ENCODE results near the gene CFL1. TPM values are rescaled to one million over a fixed set of nuclear protein-coding genes. Genes with fewer than 3 reads are reported as not detected.

Gene CFL1
- total RNA-seq, 1 experiment from 2014 or later, result 1,911 TPM

DNA sequence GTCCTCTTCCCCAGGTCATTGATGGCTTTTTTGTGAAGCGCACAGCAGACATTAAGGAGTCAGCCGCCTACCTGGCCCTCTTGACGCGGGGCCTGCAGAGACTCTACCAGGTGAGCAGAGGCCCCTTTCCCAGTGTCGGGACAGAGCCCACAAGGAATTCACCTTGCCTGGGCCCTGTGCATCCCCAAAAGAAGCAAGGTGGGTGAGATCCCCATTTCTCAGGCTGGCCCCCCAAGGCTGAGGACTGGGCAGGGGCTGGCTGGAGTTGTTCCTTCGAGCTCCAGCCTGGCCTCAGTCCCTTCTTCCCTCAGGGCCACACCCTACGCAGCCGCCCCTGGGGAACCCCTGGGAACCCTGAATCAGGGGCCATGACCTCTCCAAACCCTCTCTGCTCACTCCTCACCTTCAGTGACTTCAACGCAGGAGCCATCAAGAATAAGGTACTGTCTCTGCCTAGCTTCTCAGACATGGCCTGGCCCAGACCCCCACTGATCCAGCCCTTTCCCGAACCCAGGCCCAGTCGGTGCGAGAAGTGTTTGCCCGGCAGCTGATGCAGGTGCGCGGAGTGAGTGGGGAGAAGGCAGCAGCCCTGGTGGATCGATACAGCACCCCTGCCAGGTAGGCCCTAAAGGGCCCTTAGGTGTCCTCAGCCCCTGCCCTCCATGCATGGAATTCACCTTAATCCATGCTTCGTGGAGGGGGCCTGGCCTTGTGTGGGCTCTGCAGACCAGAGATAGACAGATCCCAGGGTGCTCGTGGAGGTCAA is 6.9 kb upstream of the CFL1 start:
- DNase-seq (ENCODE audit: low read depth, low spot score), result no peak
- Histone ChIP-seq H3K27me3 (ENCODE audit: control insufficient read depth, insufficient read depth, low read length) (no peaks in the 10 kb centered on the region), H3K4me1 (ENCODE audit: control insufficient read depth, insufficient read depth, low read length) (peaks cover 27% of the 10 kb centered on the region), H3K4me3 (ENCODE audit: low read depth in 2 of 2, low read length in 2 of 2) (no peak overlapping the region), H3K36me3 (ENCODE audit: control insufficient read depth, insufficient read depth, low read length) (peaks cover 2% of the 10 kb centered on the region), H3K27ac (ENCODE audit: low read length) (no peak overlapping the region), H3K9me3 (ENCODE audit: control insufficient read depth, insufficient read depth, low read depth, low read length) (no peaks in the 10 kb centered on the region)
- in situ Hi-C loops (cut with HindIII; ENCODE audit: low pct_unique_long_range_greater_than_20kb, low sequenced_read_pairs) (no loop called here), intact Hi-C loops (cut with micrococcal nuclease; ENCODE audit: unreplicated experiment) (no loop called here)
- ChIA-PET CTCF (no interaction called here), POLR2A (no interaction called here)
- TF ChIP-seq, protein P1, sequence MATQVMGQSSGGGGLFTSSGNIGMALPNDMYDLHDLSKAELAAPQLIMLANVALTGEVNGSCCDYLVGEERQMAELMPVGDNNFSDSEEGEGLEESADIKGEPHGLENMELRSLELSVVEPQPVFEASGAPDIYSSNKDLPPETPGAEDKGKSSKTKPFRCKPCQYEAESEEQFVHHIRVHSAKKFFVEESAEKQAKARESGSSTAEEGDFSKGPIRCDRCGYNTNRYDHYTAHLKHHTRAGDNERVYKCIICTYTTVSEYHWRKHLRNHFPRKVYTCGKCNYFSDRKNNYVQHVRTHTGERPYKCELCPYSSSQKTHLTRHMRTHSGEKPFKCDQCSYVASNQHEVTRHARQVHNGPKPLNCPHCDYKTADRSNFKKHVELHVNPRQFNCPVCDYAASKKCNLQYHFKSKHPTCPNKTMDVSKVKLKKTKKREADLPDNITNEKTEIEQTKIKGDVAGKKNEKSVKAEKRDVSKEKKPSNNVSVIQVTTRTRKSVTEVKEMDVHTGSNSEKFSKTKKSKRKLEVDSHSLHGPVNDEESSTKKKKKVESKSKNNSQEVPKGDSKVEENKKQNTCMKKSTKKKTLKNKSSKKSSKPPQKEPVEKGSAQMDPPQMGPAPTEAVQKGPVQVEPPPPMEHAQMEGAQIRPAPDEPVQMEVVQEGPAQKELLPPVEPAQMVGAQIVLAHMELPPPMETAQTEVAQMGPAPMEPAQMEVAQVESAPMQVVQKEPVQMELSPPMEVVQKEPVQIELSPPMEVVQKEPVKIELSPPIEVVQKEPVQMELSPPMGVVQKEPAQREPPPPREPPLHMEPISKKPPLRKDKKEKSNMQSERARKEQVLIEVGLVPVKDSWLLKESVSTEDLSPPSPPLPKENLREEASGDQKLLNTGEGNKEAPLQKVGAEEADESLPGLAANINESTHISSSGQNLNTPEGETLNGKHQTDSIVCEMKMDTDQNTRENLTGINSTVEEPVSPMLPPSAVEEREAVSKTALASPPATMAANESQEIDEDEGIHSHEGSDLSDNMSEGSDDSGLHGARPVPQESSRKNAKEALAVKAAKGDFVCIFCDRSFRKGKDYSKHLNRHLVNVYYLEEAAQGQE (IDR thresholded peaks at IDR 0.05; ENCODE audit: insufficient read depth in 1 of 2, low read depth in 2 of 2, low read length in 1 of 2), result no peak
- TF ChIP-seq POLR2AphosphoS5 (IDR thresholded peaks at IDR 0.05; ENCODE audit: low read depth, low read length), result no peak
- TF ChIP-seq TCF7L2 (IDR thresholded peaks at IDR 0.05; ENCODE audit: low read depth, low read length), result no peak
- TF ChIP-seq, protein P2, sequence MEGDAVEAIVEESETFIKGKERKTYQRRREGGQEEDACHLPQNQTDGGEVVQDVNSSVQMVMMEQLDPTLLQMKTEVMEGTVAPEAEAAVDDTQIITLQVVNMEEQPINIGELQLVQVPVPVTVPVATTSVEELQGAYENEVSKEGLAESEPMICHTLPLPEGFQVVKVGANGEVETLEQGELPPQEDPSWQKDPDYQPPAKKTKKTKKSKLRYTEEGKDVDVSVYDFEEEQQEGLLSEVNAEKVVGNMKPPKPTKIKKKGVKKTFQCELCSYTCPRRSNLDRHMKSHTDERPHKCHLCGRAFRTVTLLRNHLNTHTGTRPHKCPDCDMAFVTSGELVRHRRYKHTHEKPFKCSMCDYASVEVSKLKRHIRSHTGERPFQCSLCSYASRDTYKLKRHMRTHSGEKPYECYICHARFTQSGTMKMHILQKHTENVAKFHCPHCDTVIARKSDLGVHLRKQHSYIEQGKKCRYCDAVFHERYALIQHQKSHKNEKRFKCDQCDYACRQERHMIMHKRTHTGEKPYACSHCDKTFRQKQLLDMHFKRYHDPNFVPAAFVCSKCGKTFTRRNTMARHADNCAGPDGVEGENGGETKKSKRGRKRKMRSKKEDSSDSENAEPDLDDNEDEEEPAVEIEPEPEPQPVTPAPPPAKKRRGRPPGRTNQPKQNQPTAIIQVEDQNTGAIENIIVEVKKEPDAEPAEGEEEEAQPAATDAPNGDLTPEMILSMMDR (IDR thresholded peaks at IDR 0.05), result no peak
- no peak for TF ChIP-seq SIN3A (IDR thresholded peaks at IDR 0.05; ENCODE audit: borderline replicate concordance, insufficient read depth, low read depth, low read length)
- no TSS peak for BruUV-seq (replicated peaks)
- no peak for ATAC-seq

DNA sequence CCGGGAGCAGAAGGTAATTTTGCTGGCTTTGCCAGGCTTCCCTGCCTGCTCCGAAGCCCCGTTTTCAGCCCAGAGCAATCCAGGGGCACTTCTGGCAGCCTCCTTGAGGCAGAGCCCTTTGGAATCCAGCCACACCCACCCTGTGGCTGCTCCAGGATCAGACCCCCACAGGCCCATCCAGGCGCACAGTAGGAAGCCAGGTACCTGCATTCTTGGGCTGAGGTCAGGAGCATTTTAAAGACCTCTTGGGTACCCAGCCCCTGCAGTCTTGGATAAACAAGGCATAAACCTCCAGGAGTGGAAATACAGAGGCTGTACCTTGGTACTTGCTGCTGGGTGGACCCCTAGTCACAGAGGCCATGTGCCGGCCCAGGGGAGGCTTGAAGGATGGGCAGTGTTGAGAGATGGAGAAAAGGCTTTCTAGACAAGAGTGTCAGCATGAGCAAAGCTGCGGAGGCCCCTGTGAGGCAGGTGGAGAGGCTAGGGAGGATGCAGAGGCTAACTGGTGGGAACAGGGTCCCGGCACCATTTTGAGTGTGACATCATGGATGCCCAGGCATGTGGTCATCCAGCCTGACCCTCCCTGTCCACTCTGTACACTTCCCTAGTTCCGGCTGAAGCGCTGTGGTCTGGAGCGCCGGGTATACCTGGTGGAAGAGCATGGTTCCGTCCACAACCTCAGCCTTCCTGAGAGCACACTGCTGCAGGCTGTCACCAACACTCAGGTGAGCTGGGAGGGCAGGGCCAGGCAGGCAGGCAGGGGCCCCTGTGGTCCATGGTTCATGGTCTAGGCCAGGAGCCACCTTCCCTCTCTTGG is 6.1 kb upstream of the CFL1 start:
- peak; percentile 22; the same call in 1 of the 2 replicates for TF ChIP-seq POLR2AphosphoS5 (IDR thresholded peaks at IDR 0.05; ENCODE audit: low read depth, low read length)
- TF ChIP-seq, protein P2 (IDR thresholded peaks at IDR 0.05), result no peak
- H3K36me3 ChIP-seq (ENCODE audit: control insufficient read depth, insufficient read depth, low read length), result peaks cover 2% of the 10 kb centered on the region
- no peak for DNase-seq (ENCODE audit: low read depth, low spot score)
- no peak overlapping the region for H3K4me3 ChIP-seq (ENCODE audit: low read depth in 2 of 2, low read length in 2 of 2)
- in situ Hi-C loops (cut with HindIII; ENCODE audit: low pct_unique_long_range_greater_than_20kb, low sequenced_read_pairs), result no loop called here
- ChIA-PET POLR2A (no interaction called here), CTCF (no interaction called here)
- H3K27me3 ChIP-seq (ENCODE audit: control insufficient read depth, insufficient read depth, low read length), result no peaks in the 10 kb centered on the region
- H3K27ac ChIP-seq (ENCODE audit: low read length), result no peak overlapping the region
- peaks cover 30% of the 10 kb centered on the region for H3K4me1 ChIP-seq (ENCODE audit: control insufficient read depth, insufficient read depth, low read length)
- BruUV-seq (replicated peaks), result no TSS peak
- intact Hi-C loops (cut with micrococcal nuclease; ENCODE audit: unreplicated experiment), result no loop called here
- no peak for ATAC-seq
- H3K9me3 ChIP-seq (ENCODE audit: control insufficient read depth, insufficient read depth, low read depth, low read length), result no peaks in the 10 kb centered on the region

Data from Panc1 (cell line).